ENCODE results near the gene DYRK1B. TPM values are rescaled to one million over a fixed set of nuclear protein-coding genes. Genes with fewer than 3 reads are reported as not detected.
"Not testable (repeated sequence)": the region's sequence is repeated elsewhere in the genome, so short reads cannot be mapped to it uniquely, and the experiment has no call there.

DYRK1B gene
- total RNA-seq: 10 to 100 TPM in 1 of 2 donors, 1 to 10 TPM in 1; 7.0 to 14.7 TPM
- long read RNA-seq: 0 reads

- intact Hi-C loops (cut with DNase I): no loop called here
- ATAC-seq (peak; percentile 97), DNase-seq (peak; percentile 98)
These were observed at the start of gene DYRK1B for GRCh38 chr19:39833464-39834286. Gene DYRK1B, minus strand, starts transcription at chr19:39834162. Its CDS starts 2,295 bp downstream, at chr19:39831867.

GRCh38 chr19:39882645-39883044 is 48.7 kb upstream of the DYRK1B start:
- ATAC-seq; DNase-seq; intact Hi-C loops (cut with DNase I): not testable (repeated sequence)

- ATAC-seq: peak; percentile 25 to 47
- DNase-seq; intact Hi-C loops (cut with DNase I): not testable (repeated sequence)
These were observed 47.6 kb upstream of the DYRK1B start for GRCh38 chr19:39881495-39882110.

GRCh38 chr19:39880241-39880640 is 46.3 kb upstream of the DYRK1B start:
- intact Hi-C loops (cut with DNase I); ATAC-seq; DNase-seq: not testable (repeated sequence)

GRCh38 chr19:39879796-39880195 is 45.8 kb upstream of the DYRK1B start:
- intact Hi-C loops (cut with DNase I); ATAC-seq; DNase-seq: not testable (repeated sequence)

- DNase-seq; ATAC-seq; intact Hi-C loops (cut with DNase I): not testable (repeated sequence)
These were observed 44.9 kb upstream of the DYRK1B start for GRCh38 chr19:39878866-39879265.

GRCh38 chr19:39878398-39878797 is 44.4 kb upstream of the DYRK1B start:
- intact Hi-C loops (cut with DNase I): no loop called here
- DNase-seq: no peak
- no peak for ATAC-seq

- intact Hi-C loops (cut with DNase I); ATAC-seq; DNase-seq: not testable (repeated sequence)
These were observed 44.0 kb upstream of the DYRK1B start for GRCh38 chr19:39877982-39878381.

GRCh38 chr19:39877488-39877887 is 43.5 kb upstream of the DYRK1B start:
- intact Hi-C loops (cut with DNase I); ATAC-seq; DNase-seq: not testable (repeated sequence)

- ATAC-seq; intact Hi-C loops (cut with DNase I); DNase-seq: not testable (repeated sequence)
These were observed 42.5 kb upstream of the DYRK1B start for GRCh38 chr19:39876486-39876885.

GRCh38 chr19:39875401-39875864 is 41.5 kb upstream of the DYRK1B start:
- intact Hi-C loops (cut with DNase I); ATAC-seq; DNase-seq: not testable (repeated sequence)

- DNase-seq: no peak
- intact Hi-C loops (cut with DNase I): no loop called here
- no peak for ATAC-seq
These were observed 40.4 kb upstream of the DYRK1B start for GRCh38 chr19:39874404-39874803.

- ATAC-seq (no peak), DNase-seq (no peak)
- intact Hi-C loops (cut with DNase I): no loop called here
These were observed 39.4 kb upstream of the DYRK1B start for GRCh38 chr19:39873385-39873784.

- ATAC-seq (no peak), DNase-seq (no peak)
- intact Hi-C loops (cut with DNase I): no loop called here
These were observed 38.2 kb upstream of the DYRK1B start for GRCh38 chr19:39871886-39872866.

GRCh38 chr19:39871362-39871761 is 37.4 kb upstream of the DYRK1B start:
- ATAC-seq (no peak), DNase-seq (no peak)
- intact Hi-C loops (cut with DNase I): no loop called here

GRCh38 chr19:39870171-39870971 is 36.4 kb upstream of the DYRK1B start:
- no peak for ATAC-seq
- DNase-seq: no peak
- intact Hi-C loops (cut with DNase I): no loop called here

- no peak for ATAC-seq
- intact Hi-C loops (cut with DNase I): no loop called here
- DNase-seq: no peak
These were observed 34.0 kb upstream of the DYRK1B start for GRCh38 chr19:39867952-39868351.

GRCh38 chr19:39867133-39867532 is 33.2 kb upstream of the DYRK1B start:
- ATAC-seq (no peak), DNase-seq (no peak)
- intact Hi-C loops (cut with DNase I): no loop called here
